Pericardium fibroblast (primary cell): Measurements from ENCODE around the gene GH2. TPM values are rescaled to one million over a fixed set of nuclear protein-coding genes. Genes with fewer than 3 reads are reported as not detected.

Experiments used
- total RNA-seq: library from RNA; depleted of rRNA; stranded (reverse); fragments of >200 nt; gene quantifications from 2 replicates; pipeline ENCODE4 v1.2.3, GENCODE V29; 2015

GH2 gene
- total RNA-seq = not detected in 2 replicates

DNA sequence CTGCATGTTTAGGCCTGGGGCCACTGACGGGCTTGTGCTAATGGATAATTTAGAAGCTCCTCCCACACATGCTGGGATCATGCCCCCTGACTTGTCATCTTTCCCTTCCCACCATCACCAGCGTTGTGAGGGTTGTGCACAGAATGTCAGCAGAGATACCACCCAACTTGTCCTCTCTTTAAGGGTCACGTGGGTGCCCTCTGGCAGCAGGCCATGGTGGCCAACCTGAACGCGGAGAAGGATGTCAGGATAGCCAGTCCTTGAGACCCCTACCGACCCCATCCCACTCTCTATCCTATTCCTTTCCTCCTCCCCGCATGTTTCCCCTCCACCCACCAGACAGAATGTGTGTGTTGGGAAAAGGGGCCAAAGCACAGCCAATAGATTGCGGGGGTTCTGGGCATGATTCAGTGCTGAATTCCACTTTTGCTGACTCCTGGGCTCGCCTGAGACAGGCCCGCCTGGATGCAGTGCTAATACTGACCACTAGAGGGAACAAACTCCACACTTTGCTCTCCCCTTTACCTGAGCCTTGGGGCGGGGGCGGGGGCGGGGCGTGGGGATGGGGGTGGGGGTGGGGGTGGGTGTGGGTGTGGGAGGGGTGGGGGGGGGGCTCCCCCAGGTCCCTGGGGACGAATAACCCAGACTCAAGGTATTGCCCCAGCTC is at the start of gene GH2:
Gene GH2 (minus strand): TSS at position 10 of the 667 bp plus-strand sequence. CDS start 143 bp downstream, outside the sequence.

DNA sequence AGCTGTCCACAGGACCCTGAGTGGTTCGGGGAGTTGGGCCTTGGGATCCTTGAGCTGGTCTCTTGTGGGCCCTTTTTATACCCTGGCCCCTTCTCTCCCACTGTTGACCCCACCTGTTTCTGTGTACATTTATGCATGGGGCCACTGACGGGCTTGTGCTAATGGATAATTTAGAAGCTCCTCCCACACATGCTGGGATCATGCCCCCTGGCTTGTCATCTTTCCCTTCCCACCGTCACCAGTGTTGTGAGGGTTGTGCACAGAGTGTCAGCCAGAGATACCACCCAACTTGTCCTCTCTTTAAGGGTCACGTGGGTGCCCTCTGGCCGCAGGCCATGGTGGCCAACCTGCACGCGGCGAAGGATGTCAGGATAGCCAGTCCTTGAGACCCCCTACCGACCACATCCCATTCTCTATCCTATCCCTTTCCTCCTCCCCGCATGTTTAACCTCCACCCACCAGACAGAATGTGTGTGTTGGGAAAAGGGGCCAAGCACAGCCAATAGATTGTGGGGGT is 37.1 kb upstream of the GH2 start, which contains the start of gene GH1:
Gene GH1 (minus strand): TSS at position 51 of the 517 bp plus-strand sequence. CDS start 63 bp downstream, outside the sequence.

DNA sequence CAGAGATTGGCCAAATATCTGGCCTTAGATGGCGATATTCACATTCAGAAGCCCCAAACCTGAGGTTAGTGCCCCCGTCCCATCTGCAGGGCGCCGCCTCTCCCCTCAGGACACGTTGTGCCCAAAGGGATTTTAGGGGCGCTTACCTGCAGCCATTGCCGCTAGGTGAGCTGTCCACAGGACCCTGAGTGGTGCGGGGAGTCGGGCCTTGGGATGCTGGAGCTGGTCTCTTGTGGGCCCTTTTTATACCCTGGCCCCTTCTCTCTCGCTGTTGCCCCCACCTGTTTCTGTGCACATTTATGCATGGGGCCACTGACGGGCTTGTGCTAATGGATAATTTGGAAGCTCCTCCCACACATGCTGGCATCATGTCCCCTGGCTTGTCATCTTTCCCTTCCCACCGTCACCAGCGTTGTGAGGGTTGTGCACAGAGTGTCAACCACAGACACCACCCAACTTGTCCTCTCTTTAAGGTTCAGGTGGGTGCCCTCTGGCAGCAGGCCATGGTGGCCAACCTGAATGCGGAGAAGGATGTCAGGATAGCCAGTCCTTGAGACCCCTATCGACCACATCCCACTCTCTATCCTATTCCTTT is 29.4 kb upstream of the GH2 start, which contains the start of gene CSHL1:
Gene CSHL1 (minus strand): TSS at position 218 of the 595 bp plus-strand sequence. CDS start 62 bp downstream, at position 156.

DNA sequence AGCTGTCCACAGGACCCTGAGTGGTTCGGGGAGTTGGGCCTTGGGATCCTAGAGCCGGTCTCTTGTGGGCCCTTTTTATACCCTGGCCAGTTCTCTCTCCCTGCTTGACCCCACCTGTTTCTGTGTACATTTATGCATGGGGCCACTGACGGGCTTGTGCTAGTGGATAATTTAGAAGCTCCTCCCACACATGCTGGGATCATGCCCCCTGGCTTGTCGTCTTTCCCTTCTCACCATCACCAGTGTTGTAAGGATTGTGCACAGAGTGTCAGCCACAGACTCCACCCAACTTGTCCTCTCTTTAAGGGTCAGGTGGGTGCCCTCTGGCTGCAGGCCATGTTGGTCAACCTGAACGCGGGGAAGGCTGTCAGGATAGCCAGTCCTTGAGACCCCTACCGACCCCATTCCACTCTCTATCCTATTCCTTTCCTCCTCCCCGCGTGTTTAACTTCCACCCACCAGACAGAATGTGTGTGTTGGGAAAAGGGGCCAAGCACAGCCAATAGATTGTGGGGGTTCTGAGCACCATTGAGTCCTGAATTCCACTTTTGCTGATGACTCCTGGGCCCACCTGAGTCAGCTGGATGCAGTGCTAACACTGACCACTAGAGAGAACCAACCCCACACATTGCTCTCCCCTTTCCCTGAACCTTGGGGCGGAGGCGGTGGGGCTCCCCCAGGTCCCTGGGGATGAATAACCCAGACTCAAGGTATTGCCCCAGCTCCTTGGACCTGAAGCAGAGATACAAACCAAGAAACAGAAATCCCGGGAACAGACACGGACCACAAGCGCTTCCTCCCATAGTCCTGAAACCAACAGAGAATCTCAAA is 15.0 kb upstream of the GH2 start, which contains the start of gene CSH1:
Gene CSH1 (minus strand): TSS at position 51 of the 831 bp plus-strand sequence. CDS start 63 bp downstream, outside the sequence.

DNA sequence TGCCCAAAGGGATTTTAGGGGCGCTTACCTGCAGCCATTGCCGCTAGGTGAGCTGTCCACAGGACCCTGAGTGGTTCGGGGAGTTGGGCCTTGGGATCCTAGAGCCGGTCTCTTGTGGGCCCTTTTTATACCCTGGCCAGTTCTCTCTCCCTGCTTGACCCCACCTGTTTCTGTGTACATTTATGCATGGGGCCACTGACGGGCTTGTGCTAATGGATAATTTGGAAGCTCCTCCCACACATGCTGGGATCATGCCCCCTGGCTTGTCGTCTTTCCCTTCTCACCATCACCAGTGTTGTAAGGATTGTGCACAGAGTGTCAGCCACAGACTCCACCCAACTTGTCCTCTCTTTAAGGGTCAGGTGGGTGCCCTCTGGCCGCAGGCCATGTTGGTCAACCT is 8.2 kb downstream of the GH2 start, which contains the start of gene CSH2:
Gene CSH2 (minus strand): TSS at position 101 of the 400 bp plus-strand sequence. CDS start 63 bp downstream, at position 38.

DNA sequence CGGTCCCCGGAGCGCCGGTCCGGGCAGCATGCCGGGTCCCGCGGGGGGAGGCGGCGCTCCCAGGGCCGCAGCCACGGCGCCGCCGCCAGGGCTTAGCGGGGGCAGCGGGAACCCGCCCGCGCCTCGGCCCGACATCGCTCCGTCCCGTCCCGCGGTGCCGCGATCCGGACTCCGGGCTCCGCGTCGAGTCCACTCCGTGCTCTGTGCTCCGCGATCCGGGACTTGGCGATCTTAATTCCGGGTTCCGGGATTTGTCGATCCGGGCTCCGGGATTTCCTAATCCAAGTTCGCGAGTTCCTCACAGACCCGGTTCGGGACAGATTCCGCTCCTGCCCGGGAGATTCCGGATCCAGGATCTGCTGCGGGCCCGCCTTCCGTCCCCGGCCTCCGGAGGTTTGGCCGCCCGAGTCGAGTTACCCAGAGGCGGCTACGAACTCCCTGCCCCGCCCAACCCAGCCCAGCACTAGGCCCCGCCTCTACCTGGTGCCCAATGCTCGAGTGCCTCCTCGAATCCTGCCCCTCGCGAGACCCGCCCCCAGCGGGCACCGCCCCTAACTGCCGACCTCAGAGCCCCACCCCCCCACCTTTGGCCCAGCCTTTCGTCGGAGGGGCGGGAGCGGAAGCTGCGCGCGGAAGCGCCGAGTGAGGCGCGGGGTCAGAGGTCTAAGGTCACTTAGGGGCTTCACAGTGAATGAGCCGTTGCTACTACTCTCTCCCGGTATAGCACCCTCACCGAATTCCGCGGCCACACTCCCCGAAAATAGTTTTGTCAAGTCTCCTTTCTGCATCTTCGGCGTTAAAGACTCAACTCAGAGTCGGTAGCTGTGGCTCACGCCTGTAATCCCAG is 39.0 kb downstream of the GH2 start, which contains the start of gene SMARCD2:
Gene SMARCD2 (minus strand): TSS at position 146 of the 847 bp plus-strand sequence. CDS start 11 bp downstream, at position 135.

Other genes starting within 250 kb of the GH2 start
- 13.9 and 16.3 TPM in 2 replicates for gene LIMD2, start 181.8 kb downstream of the GH2 start, total RNA-seq
- gene STRADA, start 140.1 kb downstream of the GH2 start, total RNA-seq = 13.6 and 18.1 TPM in 2 replicates
- 27.9 and 38.9 TPM in 2 replicates for gene CCDC47, start 108.3 kb downstream of the GH2 start, total RNA-seq
- gene DDX42, start 107.8 kb downstream of the GH2 start, total RNA-seq = 28.0 and 46.6 TPM in 2 replicates
- 50.2 and 65.2 TPM in 2 replicates for gene PSMC5, start 54.5 kb downstream of the GH2 start, total RNA-seq
- gene FTSJ3, start 54.3 kb downstream of the GH2 start, total RNA-seq = 45.5 and 48.1 TPM in 2 replicates
- 212 and 236 TPM in 2 replicates for gene SMARCD2, start 39.3 kb downstream of the GH2 start, total RNA-seq
- gene CSH2, start 8.3 kb downstream of the GH2 start, total RNA-seq = not detected in 2 replicates
- gene CSH1, start 14.6 kb upstream of the GH2 start, total RNA-seq = not detected in 2 replicates
- not detected in 2 replicates for gene CSHL1, start 29.3 kb upstream of the GH2 start, total RNA-seq
- not detected in 2 replicates for gene GH1, start 36.9 kb upstream of the GH2 start, total RNA-seq
- not detected in 2 replicates for gene CD79B, start 50.4 kb upstream of the GH2 start, total RNA-seq
- under 0.01 TPM in 1 of 2 replicates, not detected in the other for gene SCN4A, start 91.0 kb upstream of the GH2 start, total RNA-seq
- 0.82 and 3.8 TPM in 2 replicates for gene PRR29, start 116.4 kb upstream of the GH2 start, total RNA-seq
- 0.70 and 0.77 TPM in 2 replicates for gene ICAM2, start 138.7 kb upstream of the GH2 start, total RNA-seq
- gene ERN1, start 248.2 kb upstream of the GH2 start, total RNA-seq = 7.1 and 13.9 TPM in 2 replicates